T-helper 2 cell treated with Interferon-gamma antibody and Interleukin-4, amounts not matched to agents 100 ng/mL and 5 ng/mL, for 36 hours (primary cell): Measurements from ENCODE around the gene RXRA. TPM values are rescaled to one million over a fixed set of nuclear protein-coding genes. Genes with fewer than 3 reads are reported as not detected.

ENCODE experiments used
- intact Hi-C: fragments of 100-400 bp; cut with micrococcal nuclease; formaldehyde crosslinking; loops from one replicate; pipeline ENCODE4 v1.15.1; 2023
- total RNA-seq: library from RNA; stranded (reverse); gene quantifications from 2 replicates; pipeline ENCODE4 v1.2.3, GENCODE V29; 2022

RXRA gene
- total RNA-seq, 1 donor from 2014 or later = 6.6 TPM

GRCh38 chr9:134379831-134380365 lies 53.6 kb downstream of the RXRA start:
- intact Hi-C loops = no loop called here

DNA sequence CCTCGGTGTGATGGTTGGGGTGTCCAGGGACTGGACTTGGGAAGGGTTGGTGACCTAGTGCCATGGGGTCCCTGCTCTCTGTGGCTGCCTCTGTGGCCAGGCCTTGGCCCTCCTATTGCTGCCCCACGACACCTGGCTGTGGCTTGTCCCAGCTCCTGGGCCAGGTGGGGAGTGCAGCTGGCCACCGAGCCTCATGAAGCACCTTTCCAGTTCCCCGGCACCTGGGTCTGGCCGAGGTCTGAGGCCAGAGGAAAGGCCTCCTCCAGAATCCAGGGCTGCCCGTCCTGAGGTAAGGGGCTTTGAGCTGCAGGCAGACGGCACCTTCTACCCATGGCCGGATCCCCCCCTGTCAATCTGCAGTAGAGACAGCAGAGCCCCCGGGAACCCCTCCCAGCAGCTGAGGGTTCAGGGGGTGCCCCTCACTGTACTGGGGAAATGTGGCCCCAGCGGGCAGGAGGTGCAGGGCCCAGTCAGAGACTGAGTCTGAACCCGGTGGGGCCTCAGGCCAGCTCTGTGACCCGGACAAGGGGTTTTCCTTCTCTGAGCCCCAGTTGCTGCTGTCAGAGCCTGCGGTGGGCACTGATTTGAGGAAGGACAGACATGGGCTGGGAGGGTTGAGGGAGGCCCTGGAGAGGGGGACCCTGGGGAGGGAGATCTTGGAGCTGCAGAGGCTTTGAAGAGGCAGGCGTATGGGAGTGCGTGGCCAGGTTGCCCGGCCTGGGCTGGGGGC lies 54.5 kb downstream of the RXRA start:
- intact Hi-C loops = no loop called here

- intact Hi-C loops = no loop called here
Observed at GRCh38 chr9:134381272-134381661, 55.0 kb downstream of the RXRA start.

- intact Hi-C loops = no loop called here
Observed at GRCh38 chr9:134381671-134382516, 55.6 kb downstream of the RXRA start.

- intact Hi-C loops = no loop called here
Observed at GRCh38 chr9:134382733-134383132, 56.5 kb downstream of the RXRA start.

DNA sequence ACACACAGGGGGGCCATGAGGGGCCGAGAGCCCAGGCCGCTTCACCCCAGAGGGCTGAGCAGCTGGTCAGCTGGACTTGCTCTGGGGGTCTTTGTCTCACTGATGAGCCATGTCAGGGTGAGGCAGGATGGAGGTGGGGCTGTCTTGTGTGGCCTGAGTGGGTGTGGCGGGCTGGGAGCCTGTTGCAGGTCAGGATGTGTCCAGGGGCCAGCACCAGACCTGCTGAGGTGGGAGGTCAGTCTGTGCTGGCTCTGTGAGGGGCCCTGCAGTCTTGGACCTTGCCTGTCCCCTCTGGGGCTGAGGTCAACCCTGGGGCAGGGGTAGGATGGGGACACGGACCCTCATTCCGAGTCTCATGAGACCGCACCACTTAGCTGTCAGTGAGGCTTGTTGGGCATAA lies 56.9 kb downstream of the RXRA start:
- intact Hi-C loops = no loop called here

GRCh38 chr9:134384811-134385479 lies 58.7 kb downstream of the RXRA start:
- intact Hi-C loops = no loop called here

- intact Hi-C loops = no loop called here
Observed at GRCh38 chr9:134385915-134386314, 59.7 kb downstream of the RXRA start.

DNA sequence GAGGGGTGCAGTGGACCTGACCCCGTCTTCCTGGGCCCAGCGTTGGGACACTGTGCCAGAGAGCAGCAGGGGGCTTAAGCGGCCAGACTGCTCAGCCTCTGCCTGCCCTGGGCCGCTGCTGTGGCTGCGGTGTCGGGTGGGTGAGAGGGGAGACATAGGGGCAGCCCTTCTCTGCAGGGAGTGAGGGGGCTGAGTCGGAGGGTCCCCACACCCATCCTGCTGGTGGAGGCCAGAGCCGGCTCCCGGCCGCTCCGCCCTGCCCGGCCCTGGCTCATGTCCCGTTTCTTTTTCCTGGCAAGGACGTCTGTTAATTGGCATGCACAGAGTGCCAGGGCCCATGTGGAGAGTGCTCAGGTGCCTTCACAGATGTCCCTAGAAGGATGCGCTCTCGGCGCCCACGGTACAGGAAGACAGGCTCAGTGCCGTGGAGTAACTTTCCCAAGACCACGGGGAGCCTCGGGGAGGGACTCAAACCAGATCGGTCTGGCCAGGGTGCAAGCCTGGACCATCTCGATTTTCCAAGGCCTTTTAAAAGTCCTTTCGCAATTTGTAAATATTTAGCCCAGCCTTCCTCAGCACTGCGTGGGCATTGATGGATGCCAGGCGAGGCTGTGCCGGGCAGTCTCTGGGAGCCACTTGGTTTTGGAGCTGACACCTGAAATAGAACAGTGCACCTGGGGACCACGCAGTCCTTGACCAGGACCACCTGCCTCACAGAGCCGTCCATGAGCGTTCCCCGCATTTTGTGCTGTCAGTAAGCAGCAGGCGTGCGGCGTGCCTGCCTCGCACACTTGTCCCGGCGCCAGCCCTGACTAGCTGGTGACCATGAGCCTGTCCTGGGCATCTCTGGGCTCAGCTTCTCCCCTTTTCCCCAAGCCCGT lies 60.9 kb downstream of the RXRA start:
- intact Hi-C loops = no loop called here

GRCh38 chr9:134388289-134388808 lies 62.1 kb downstream of the RXRA start:
- intact Hi-C loops = no loop called here

DNA sequence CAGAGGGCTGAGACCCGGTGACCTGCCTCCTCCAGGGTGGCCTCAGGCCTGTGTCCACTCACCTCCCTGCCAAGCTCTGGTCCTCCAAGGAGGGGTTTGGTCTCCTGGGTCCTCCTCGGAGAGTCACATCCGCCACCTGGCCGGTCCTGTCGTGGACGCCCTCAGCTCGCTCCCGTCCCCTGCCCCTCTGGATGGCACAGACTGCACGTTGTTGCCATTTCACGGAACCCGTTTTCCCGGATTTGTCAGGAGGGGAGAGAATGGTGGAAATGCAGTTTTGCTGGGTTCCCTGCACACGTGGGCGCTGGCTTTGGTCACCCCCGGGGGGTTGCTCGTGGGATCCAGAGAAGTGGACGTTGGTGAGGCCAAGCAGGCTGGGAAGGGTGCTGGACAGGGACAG lies 62.7 kb downstream of the RXRA start:
- intact Hi-C loops = no loop called here

- intact Hi-C loops = loop anchor here (2.0 kb wide), 1 partner anchor 17 kb away; no protein-coding TSS in a partner anchor
Observed at GRCh38 chr9:134389642-134390041, 63.4 kb downstream of the RXRA start.

DNA sequence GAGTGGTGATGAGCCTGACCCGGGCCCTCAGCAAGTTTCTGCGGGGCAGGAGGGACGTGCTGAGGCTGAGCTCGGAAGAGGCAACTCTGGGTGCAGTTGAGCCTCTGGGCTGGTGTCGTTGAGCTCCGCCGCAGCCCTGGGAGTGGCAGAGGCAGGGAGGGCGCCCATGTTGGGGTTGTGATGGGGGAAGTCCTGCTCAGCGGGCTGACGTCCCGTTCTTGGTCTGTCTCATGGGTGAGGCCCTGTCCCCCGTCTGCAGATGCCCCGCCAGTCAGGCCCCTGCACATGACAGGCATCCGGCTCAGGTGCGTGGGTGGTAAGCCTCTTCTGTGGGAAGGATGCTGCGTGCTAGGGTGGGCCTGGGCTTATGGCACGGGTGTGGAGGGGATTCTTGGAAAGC lies 64.3 kb downstream of the RXRA start:
- intact Hi-C loops = loop anchor here (2.0 kb wide), 1 partner anchor 16 kb away; no protein-coding TSS in a partner anchor

- intact Hi-C loops = loop anchor here (2.0 kb wide), 1 partner anchor 16 kb away; no protein-coding TSS in a partner anchor
Observed at GRCh38 chr9:134390947-134391318, 64.7 kb downstream of the RXRA start.

- intact Hi-C loops = loop anchor here (2.0 kb wide), 1 partner anchor 15 kb away; no protein-coding TSS in a partner anchor
Observed at GRCh38 chr9:134391319-134392231, 65.3 kb downstream of the RXRA start.

GRCh38 chr9:134392900-134393299 lies 66.6 kb downstream of the RXRA start:
- intact Hi-C loops = no loop called here

- intact Hi-C loops = no loop called here
Observed at GRCh38 chr9:134393582-134394280, 67.5 kb downstream of the RXRA start.

DNA sequence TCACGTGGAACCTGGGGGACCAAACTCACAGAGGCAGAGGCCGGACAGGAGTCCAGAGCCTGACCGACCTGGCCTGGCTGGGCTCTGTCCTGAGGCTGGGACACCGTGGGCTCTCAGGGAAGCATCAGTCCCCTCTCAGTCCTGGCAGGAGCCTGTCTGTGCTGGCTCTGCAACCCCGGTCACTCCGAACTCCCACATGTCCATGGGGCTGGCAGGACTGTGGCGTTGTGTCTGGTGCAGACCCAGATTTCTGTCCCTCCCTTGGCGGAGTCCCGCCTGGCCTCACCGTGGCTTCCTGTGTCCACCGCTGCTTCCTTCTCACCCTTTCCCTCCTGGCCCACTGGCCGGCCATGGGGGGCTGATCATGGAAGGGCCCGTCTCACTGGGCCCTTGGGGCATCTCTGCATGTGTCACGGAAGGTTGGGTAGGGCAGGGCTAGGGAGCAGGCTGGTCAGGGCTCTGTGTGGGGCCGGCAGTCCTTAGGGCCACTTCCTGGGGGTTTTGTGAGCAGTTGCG lies 68.8 kb downstream of the RXRA start:
- intact Hi-C loops = loop anchor here (5.0 kb wide), 1 partner anchor 47 kb away; no protein-coding TSS in a partner anchor
